ENCODE results near the gene LAGE3.
A peak's percentile ranks its signal among the peaks of the same experiment; 100 is the strongest.

LAGE3 gene

GRCh38 chrX:154478728-154479622 is at the start of gene LAGE3:
LAGE3 (minus strand) TSS chrX:154479281; CDS start chrX:154478915, 366 bp downstream.
- peak; percentile 88 to 94 (median 90) for DNase-seq (ENCODE audit: low read depth in 3 of 3)

- DNase-seq (ENCODE audit: low read depth in 3 of 3): peak; percentile 27 to 64 (median 35)
Measured at GRCh38 chrX:154526901-154527675, 48.0 kb upstream of the LAGE3 start.

GRCh38 chrX:154525606-154526490 is 46.8 kb upstream of the LAGE3 start:
- no peak for DNase-seq (ENCODE audit: low read depth in 3 of 3)

- no peak for DNase-seq (ENCODE audit: low read depth in 3 of 3)
Measured at GRCh38 chrX:154519389-154519788, 40.3 kb upstream of the LAGE3 start.

- no peak for DNase-seq (ENCODE audit: low read depth in 3 of 3)
Measured at GRCh38 chrX:154517101-154517781, 38.2 kb upstream of the LAGE3 start.

GRCh38 chrX:154516656-154517100 is 37.6 kb upstream of the LAGE3 start:
- no peak for DNase-seq (ENCODE audit: low read depth in 3 of 3)

GRCh38 chrX:154515966-154516655 is 37.0 kb upstream of the LAGE3 start, which contains the start of gene FAM3A:
FAM3A (minus strand) TSS chrX:154516232; CDS start chrX:154515772, 460 bp downstream.
- peak; percentile 82 to 90 (median 90) for DNase-seq (ENCODE audit: low read depth in 3 of 3)

GRCh38 chrX:154515090-154515965 is 36.2 kb upstream of the LAGE3 start:
- no peak for DNase-seq (ENCODE audit: low read depth in 3 of 3)

- DNase-seq (ENCODE audit: low read depth in 3 of 3): no peak
Measured at GRCh38 chrX:154513716-154514115, 34.6 kb upstream of the LAGE3 start.

- no peak for DNase-seq (ENCODE audit: low read depth in 3 of 3)
Measured at GRCh38 chrX:154512879-154513553, 33.9 kb upstream of the LAGE3 start.

GRCh38 chrX:154511761-154512160 is 32.7 kb upstream of the LAGE3 start:
- DNase-seq (ENCODE audit: low read depth in 3 of 3): no peak

GRCh38 chrX:154509455-154509854 is 30.4 kb upstream of the LAGE3 start:
- no peak for DNase-seq (ENCODE audit: low read depth in 3 of 3)

GRCh38 chrX:154508384-154508745 is 29.3 kb upstream of the LAGE3 start:
- DNase-seq (ENCODE audit: low read depth in 3 of 3): no peak

- no peak for DNase-seq (ENCODE audit: low read depth in 3 of 3)
Measured at GRCh38 chrX:154507673-154508383, 28.7 kb upstream of the LAGE3 start.

GRCh38 chrX:154506483-154507332 is 27.6 kb upstream of the LAGE3 start:
- no peak for DNase-seq (ENCODE audit: low read depth in 3 of 3)

- DNase-seq (ENCODE audit: low read depth in 3 of 3): no peak
Measured at GRCh38 chrX:154505734-154506133, 26.7 kb upstream of the LAGE3 start.

GRCh38 chrX:154502989-154503388 is 23.9 kb upstream of the LAGE3 start:
- no peak for DNase-seq (ENCODE audit: low read depth in 3 of 3)
